ENCODE measurements around the gene SRSF7.
"Not testable (repeated sequence)": the region's sequence is repeated elsewhere in the genome, so short reads cannot be mapped to it uniquely, and the experiment has no call there.

The SRSF7 gene

DNA sequence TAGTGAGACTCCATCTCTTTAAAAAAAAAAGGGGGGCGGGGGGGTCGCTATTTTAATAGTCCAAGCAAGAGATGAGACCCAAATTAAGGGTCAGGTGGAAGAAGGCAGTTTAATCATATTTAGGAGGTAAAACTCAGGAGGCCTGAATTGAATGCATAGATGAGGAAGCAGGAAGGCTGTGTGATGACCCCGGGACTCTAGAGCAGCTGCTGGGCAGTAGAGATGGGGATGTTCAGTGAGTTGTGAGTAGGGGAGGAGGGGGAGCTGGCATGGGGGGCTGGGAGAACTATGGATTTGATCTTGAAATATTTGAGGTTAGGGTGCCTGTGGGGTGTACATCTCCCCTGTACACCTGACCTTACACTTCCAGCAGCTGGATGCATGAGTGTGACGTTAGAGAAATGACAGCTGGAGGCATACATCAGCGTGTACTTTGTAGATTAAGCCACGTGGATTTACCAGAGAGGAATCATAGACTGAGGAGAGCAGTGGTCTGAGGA lies 44.3 kb downstream of the SRSF7 start:
- TF ChIP-seq CTCF (IDR thresholded peaks at IDR 0.05; ENCODE audit: poor library complexity, severe bottlenecking): no peak
- Histone ChIP-seq H3K27me3 (ENCODE audit: insufficient read depth, poor library complexity, severe bottlenecking) (no peaks in the 10 kb centered on the region), H3K4me3 (ENCODE audit: severe bottlenecking) (no peak overlapping the region), H3K9me3 (ENCODE audit: severe bottlenecking) (no peaks in the 10 kb centered on the region), H3K4me1 (ENCODE audit: insufficient read depth, poor library complexity, severe bottlenecking) (no peaks in the 10 kb centered on the region), H3K36me3 (ENCODE audit: low read depth) (no peaks in the 10 kb centered on the region), H3K27ac (ENCODE audit: poor library complexity, severe bottlenecking) (no peak overlapping the region)
- ATAC-seq (ENCODE audit: low read depth) (no peak), DNase-seq (ENCODE audit: low spot score) (no peak)

DNA sequence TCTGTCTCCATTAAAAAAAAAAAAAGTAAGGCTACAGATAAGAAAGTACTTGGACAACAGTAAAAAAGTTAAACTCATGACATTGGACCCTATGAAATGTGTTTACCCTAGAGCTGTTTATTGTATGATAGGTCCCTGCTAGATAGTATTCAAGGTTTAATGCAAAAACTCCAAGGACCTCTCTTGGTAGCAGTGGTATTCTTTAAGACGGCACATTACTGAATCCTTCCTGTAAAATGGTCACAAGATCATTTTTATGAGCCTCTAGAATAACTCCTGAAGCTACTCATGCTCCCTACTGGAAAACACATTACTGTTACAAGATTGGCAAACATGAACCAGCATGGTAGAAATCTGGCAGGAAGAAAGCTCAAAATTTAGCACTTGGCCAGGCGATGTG lies 46.5 kb downstream of the SRSF7 start:
- no peaks in the 10 kb centered on the region for H3K27me3 ChIP-seq (ENCODE audit: insufficient read depth, poor library complexity, severe bottlenecking)
- H3K9me3 ChIP-seq (ENCODE audit: severe bottlenecking): no peaks in the 10 kb centered on the region
- H3K4me3 ChIP-seq (ENCODE audit: severe bottlenecking): no peak overlapping the region
- DNase-seq (ENCODE audit: low spot score): no peak
- no peaks in the 10 kb centered on the region for H3K36me3 ChIP-seq (ENCODE audit: low read depth)
- ATAC-seq (ENCODE audit: low read depth): no peak
- TF ChIP-seq CTCF (IDR thresholded peaks at IDR 0.05; ENCODE audit: poor library complexity, severe bottlenecking): no peak
- no peak overlapping the region for H3K27ac ChIP-seq (ENCODE audit: poor library complexity, severe bottlenecking)
- no peaks in the 10 kb centered on the region for H3K4me1 ChIP-seq (ENCODE audit: insufficient read depth, poor library complexity, severe bottlenecking)

DNA sequence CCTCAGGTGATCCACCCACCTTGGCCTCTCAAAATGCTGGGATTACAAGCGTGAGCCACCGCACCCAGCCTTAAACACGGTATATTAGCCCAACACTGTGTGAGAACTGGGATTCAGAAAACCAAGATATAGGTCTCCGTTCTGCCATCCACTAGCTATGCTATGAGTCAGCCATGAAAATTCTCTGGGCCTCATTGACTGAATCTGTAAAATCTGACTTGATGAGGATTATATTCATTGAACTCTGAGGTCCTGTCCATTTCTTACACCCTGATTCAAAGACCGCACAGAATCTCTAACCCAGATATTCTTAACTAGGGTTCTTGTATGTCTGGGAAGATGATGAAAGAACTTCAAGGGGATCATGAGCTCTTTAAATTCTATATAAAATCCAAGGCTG lies 47.8 kb downstream of the SRSF7 start:
- H3K27me3 ChIP-seq (ENCODE audit: insufficient read depth, poor library complexity, severe bottlenecking); H3K9me3 ChIP-seq (ENCODE audit: severe bottlenecking); H3K36me3 ChIP-seq (ENCODE audit: low read depth); H3K4me3 ChIP-seq (ENCODE audit: severe bottlenecking); ATAC-seq (ENCODE audit: low read depth); DNase-seq (ENCODE audit: low spot score); H3K27ac ChIP-seq (ENCODE audit: poor library complexity, severe bottlenecking); H3K4me1 ChIP-seq (ENCODE audit: insufficient read depth, poor library complexity, severe bottlenecking): not testable (repeated sequence)

DNA sequence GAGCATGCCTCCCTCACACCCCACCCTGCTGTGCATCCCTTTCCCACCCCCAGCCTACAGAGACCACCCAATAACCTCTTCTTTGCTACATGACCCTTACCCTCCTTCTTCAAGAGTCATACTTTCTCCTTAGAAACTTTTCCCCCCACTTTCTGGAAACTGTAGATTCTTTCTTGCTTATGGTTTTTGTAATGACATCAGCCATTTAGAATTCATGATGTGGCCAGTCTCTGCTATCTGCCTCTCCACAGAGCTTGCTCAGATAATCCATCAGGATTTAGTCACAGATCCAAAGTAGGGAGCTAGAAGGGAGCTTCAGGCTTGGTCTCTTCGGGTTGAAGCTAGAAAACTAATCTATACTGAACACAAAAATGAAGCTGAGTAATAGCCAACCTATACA lies 48.7 kb downstream of the SRSF7 start:
- Histone ChIP-seq H3K4me3 (ENCODE audit: severe bottlenecking) (no peak overlapping the region), H3K27ac (ENCODE audit: poor library complexity, severe bottlenecking) (no peak overlapping the region), H3K27me3 (ENCODE audit: insufficient read depth, poor library complexity, severe bottlenecking) (no peaks in the 10 kb centered on the region), H3K36me3 (ENCODE audit: low read depth) (no peaks in the 10 kb centered on the region), H3K9me3 (ENCODE audit: severe bottlenecking) (no peaks in the 10 kb centered on the region), H3K4me1 (ENCODE audit: insufficient read depth, poor library complexity, severe bottlenecking) (no peaks in the 10 kb centered on the region)
- ATAC-seq (ENCODE audit: low read depth) (no peak; the same call in 2 of the 3 replicates), DNase-seq (ENCODE audit: low spot score) (no peak)
- TF ChIP-seq CTCF (IDR thresholded peaks at IDR 0.05; ENCODE audit: poor library complexity, severe bottlenecking): no peak

DNA sequence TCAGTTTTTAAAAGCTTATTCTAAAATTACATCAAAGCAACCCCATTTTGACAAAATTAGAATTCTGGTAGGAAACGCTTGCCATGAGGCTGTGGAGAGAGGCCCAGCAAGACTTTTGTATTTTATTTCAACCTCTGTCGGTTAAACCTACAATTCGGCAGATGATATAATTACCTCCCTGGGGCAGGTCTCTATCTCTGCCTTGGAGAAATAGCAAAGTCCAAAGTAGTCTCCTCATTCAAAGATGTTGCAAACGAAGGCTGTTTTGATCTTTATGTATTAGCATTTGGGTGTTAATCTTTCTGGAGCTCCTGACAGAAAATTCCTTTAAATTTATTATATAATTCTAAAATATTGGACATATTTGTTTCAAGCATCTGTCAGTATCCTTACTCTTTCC lies 49.6 kb downstream of the SRSF7 start:
- H3K27me3 ChIP-seq (ENCODE audit: insufficient read depth, poor library complexity, severe bottlenecking): no peaks in the 10 kb centered on the region
- no peak overlapping the region for H3K4me3 ChIP-seq (ENCODE audit: severe bottlenecking)
- TF ChIP-seq CTCF (IDR thresholded peaks at IDR 0.05; ENCODE audit: poor library complexity, severe bottlenecking): no peak
- no peak for ATAC-seq (ENCODE audit: low read depth)
- no peaks in the 10 kb centered on the region for H3K4me1 ChIP-seq (ENCODE audit: insufficient read depth, poor library complexity, severe bottlenecking)
- H3K36me3 ChIP-seq (ENCODE audit: low read depth): no peaks in the 10 kb centered on the region
- no peak for DNase-seq (ENCODE audit: low spot score)
- no peaks in the 10 kb centered on the region for H3K9me3 ChIP-seq (ENCODE audit: severe bottlenecking)
- no peak overlapping the region for H3K27ac ChIP-seq (ENCODE audit: poor library complexity, severe bottlenecking)
